ENCODE results near the gene RPL13A.

DNA sequence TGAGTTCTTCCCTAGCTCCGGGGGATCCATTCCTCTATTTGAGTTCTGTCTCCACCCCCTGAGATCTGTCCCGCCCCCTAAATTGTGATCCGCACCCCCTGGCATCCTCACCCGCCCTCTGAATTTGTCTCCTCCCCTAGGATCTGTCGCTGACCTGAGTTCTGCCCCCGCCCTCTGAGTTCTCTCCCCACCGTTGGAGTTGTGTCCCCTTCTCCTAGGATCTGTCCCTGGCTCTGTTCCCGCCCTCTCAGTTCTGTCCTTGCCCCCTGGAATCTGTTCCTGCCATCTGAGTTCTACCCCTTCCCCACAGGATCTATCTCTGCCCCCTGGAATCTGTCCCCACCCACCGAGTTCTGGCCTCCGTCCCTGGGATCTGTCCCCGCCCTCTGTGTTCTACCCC lies 45.1 kb upstream of the RPL13A start:
- TF ChIP-seq TAF1 (IDR thresholded peaks at IDR 0.05; ENCODE audit: borderline replicate concordance, insufficient read depth, low read length) (no peak), SIN3A (IDR thresholded peaks at IDR 0.05; ENCODE audit: borderline replicate concordance, insufficient read depth, low read length) (no peak), POLR2AphosphoS5 (IDR thresholded peaks at IDR 0.05; ENCODE audit: low read depth, low read length) (no peak)
